ENCODE results near the gene AARS1. TPM values are rescaled to one million over a fixed set of nuclear protein-coding genes. Genes with fewer than 3 reads are reported as not detected.
A peak's percentile ranks its signal among the peaks of the same experiment; 100 is the strongest.
"Not testable (repeated sequence)": the region's sequence is repeated elsewhere in the genome, so short reads cannot be mapped to it uniquely, and the experiment has no call there.

The AARS1 gene
- total and polyA plus RNA-seq, 4 donors, result 53.7 to 121 (median 64.0) TPM

- not testable (repeated sequence) for H3K4me3 ChIP-seq (ENCODE audit: low read depth in 1 of 3, low read length in 3 of 3); H3K36me3 ChIP-seq (ENCODE audit: control insufficient read depth in 4 of 4, insufficient read depth in 3 of 4, low read depth in 1 of 4, low read length in 3 of 4); DNase-seq (ENCODE audit: low spot score); H3K27me3 ChIP-seq (ENCODE audit: control insufficient read depth in 4 of 4, insufficient read depth in 4 of 4, low read length in 3 of 4); H3K9me3 ChIP-seq (ENCODE audit: control insufficient read depth in 4 of 4, low read length in 3 of 4); H3K9ac ChIP-seq (ENCODE audit: low read depth in 1 of 2, low read length in 2 of 2)
- Histone ChIP-seq H3K27ac (ENCODE audit: low read depth in 1 of 2, low read length in 2 of 2) (peak overlapping the region in 1 of 2 donors; percentile 25), H3K4me1 (ENCODE audit: control insufficient read depth in 4 of 4, insufficient read depth in 4 of 4, low read length in 3 of 4) (peaks cover 0 to 12% (median 3%) of the 10 kb centered on the region in 4 donors)
- TF ChIP-seq RXRA (IDR thresholded peaks at IDR 0.05), result peak; percentile 52 to 57
- peak; percentile 66 to 68 for TF ChIP-seq HNF4A (conservative IDR thresholded peaks at IDR 0.05)
Measured at GRCh38 chr16:70226024-70226423, 63.3 kb downstream of the AARS1 start.

- H3K36me3 ChIP-seq (ENCODE audit: control insufficient read depth in 4 of 4, insufficient read depth in 3 of 4, low read depth in 1 of 4, low read length in 3 of 4); H3K9ac ChIP-seq (ENCODE audit: low read depth in 1 of 2, low read length in 2 of 2); H3K27ac ChIP-seq (ENCODE audit: low read depth in 1 of 2, low read length in 2 of 2); H3K9me3 ChIP-seq (ENCODE audit: control insufficient read depth in 4 of 4, low read length in 3 of 4); DNase-seq (ENCODE audit: low spot score); H3K27me3 ChIP-seq (ENCODE audit: control insufficient read depth in 4 of 4, insufficient read depth in 4 of 4, low read length in 3 of 4); H3K4me3 ChIP-seq (ENCODE audit: low read depth in 1 of 3, low read length in 3 of 3): not testable (repeated sequence)
- 84% methylated on average over 4 of the region's 4 CpGs for WGBS
- H3K4me1 ChIP-seq (ENCODE audit: control insufficient read depth in 4 of 4, insufficient read depth in 4 of 4, low read length in 3 of 4), result peaks cover 0 to 12% (median 3%) of the 10 kb centered on the region in 4 donors
Measured at GRCh38 chr16:70225430-70225829, 63.9 kb downstream of the AARS1 start.

DNA sequence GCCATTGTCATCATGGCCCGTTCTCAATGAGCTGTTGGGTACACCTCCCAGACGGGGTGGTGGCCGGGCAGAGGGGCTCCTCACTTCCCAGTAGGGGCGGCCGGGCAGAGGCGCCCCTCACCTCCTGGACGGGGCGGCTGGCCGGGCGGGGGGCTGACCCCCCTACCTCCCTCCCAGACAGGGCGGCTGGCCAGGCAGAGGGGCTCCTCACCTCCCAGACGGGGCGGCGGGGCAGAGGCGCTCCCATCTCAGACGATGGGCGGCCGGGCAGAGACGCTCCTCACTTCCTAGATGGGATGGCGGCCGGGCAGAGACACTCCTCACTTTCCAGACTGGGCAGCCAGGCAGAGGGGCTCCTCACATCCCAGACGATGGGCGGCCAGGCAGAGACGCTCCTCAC is 64.7 kb downstream of the AARS1 start:
- 98% methylated on average over 19 of the region's 24 CpGs for WGBS
- H3K9ac ChIP-seq (ENCODE audit: low read depth in 1 of 2, low read length in 2 of 2); H3K36me3 ChIP-seq (ENCODE audit: control insufficient read depth in 4 of 4, insufficient read depth in 3 of 4, low read depth in 1 of 4, low read length in 3 of 4); H3K27me3 ChIP-seq (ENCODE audit: control insufficient read depth in 4 of 4, insufficient read depth in 4 of 4, low read length in 3 of 4); H3K4me3 ChIP-seq (ENCODE audit: low read depth in 1 of 3, low read length in 3 of 3); DNase-seq (ENCODE audit: low spot score); H3K9me3 ChIP-seq (ENCODE audit: control insufficient read depth in 4 of 4, low read length in 3 of 4); H3K27ac ChIP-seq (ENCODE audit: low read depth in 1 of 2, low read length in 2 of 2): not testable (repeated sequence)
- H3K4me1 ChIP-seq (ENCODE audit: control insufficient read depth in 4 of 4, insufficient read depth in 4 of 4, low read length in 3 of 4), result peaks cover 0 to 12% (median 3%) of the 10 kb centered on the region in 4 donors

- not testable (repeated sequence) for H3K4me3 ChIP-seq (ENCODE audit: low read depth in 1 of 3, low read length in 3 of 3); H3K9ac ChIP-seq (ENCODE audit: low read depth in 1 of 2, low read length in 2 of 2); H3K27me3 ChIP-seq (ENCODE audit: control insufficient read depth in 4 of 4, insufficient read depth in 4 of 4, low read length in 3 of 4); H3K9me3 ChIP-seq (ENCODE audit: control insufficient read depth in 4 of 4, low read length in 3 of 4); H3K36me3 ChIP-seq (ENCODE audit: control insufficient read depth in 4 of 4, insufficient read depth in 3 of 4, low read depth in 1 of 4, low read length in 3 of 4); H3K27ac ChIP-seq (ENCODE audit: low read depth in 1 of 2, low read length in 2 of 2); DNase-seq (ENCODE audit: low spot score)
- 27% methylated on average over 1 of the region's 3 CpGs for whole genome bisulfite sequencing
- H3K4me1 ChIP-seq (ENCODE audit: control insufficient read depth in 4 of 4, insufficient read depth in 4 of 4, low read length in 3 of 4), result peaks cover 0 to 12% (median 3%) of the 10 kb centered on the region in 4 donors
- TF ChIP-seq HNF4A (conservative IDR thresholded peaks at IDR 0.05), result peak; percentile 47 to 59
Measured at GRCh38 chr16:70223971-70224513, 65.3 kb downstream of the AARS1 start.

DNA sequence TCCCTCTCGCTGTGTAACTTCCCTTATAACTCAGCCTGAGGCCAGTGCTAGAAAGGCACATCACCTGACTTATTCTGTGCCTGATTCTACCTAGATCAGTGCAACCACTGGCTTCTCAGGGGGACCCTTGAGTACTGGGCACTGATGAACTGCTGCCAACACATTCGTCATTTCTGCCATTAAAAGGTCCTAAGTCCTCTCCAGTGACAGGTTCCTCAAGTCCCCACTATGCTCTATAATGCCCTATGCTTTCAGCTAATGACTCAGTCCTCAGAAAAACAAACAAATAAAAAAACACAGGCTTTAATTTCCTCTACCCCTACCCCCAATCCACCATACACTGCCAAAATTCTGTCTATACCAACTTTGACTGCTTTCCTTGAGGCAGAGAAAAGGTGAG is 66.1 kb downstream of the AARS1 start:
- not testable (repeated sequence) for DNase-seq (ENCODE audit: low spot score); H3K4me3 ChIP-seq (ENCODE audit: low read depth in 1 of 3, low read length in 3 of 3); H3K9me3 ChIP-seq (ENCODE audit: control insufficient read depth in 4 of 4, low read length in 3 of 4); H3K9ac ChIP-seq (ENCODE audit: low read depth in 1 of 2, low read length in 2 of 2); H3K36me3 ChIP-seq (ENCODE audit: control insufficient read depth in 4 of 4, insufficient read depth in 3 of 4, low read depth in 1 of 4, low read length in 3 of 4); H3K27me3 ChIP-seq (ENCODE audit: control insufficient read depth in 4 of 4, insufficient read depth in 4 of 4, low read length in 3 of 4)
- H3K4me1 ChIP-seq (ENCODE audit: control insufficient read depth in 4 of 4, insufficient read depth in 4 of 4, low read length in 3 of 4), result peaks cover 0 to 12% (median 3%) of the 10 kb centered on the region in 4 donors
- 20% methylated on average over 1 of the region's 2 CpGs for WGBS
- H3K27ac ChIP-seq (ENCODE audit: low read depth in 1 of 2, low read length in 2 of 2), result peak overlapping the region in 1 of 2 donors; percentile 25

- H3K4me3 ChIP-seq (ENCODE audit: low read depth in 1 of 3, low read length in 3 of 3); H3K36me3 ChIP-seq (ENCODE audit: control insufficient read depth in 4 of 4, insufficient read depth in 3 of 4, low read depth in 1 of 4, low read length in 3 of 4); H3K9ac ChIP-seq (ENCODE audit: low read depth in 1 of 2, low read length in 2 of 2); DNase-seq (ENCODE audit: low spot score); H3K27me3 ChIP-seq (ENCODE audit: control insufficient read depth in 4 of 4, insufficient read depth in 4 of 4, low read length in 3 of 4); H3K9me3 ChIP-seq (ENCODE audit: control insufficient read depth in 4 of 4, low read length in 3 of 4): not testable (repeated sequence)
- H3K27ac ChIP-seq (ENCODE audit: low read depth in 1 of 2, low read length in 2 of 2), result peak overlapping the region in 1 of 2 donors; percentile 25
- peaks cover 0 to 12% (median 3%) of the 10 kb centered on the region in 4 donors for H3K4me1 ChIP-seq (ENCODE audit: control insufficient read depth in 4 of 4, insufficient read depth in 4 of 4, low read length in 3 of 4)
- 41% methylated on average over 2 of the region's 2 CpGs for WGBS
Measured at GRCh38 chr16:70222574-70222973, 66.7 kb downstream of the AARS1 start.

DNA sequence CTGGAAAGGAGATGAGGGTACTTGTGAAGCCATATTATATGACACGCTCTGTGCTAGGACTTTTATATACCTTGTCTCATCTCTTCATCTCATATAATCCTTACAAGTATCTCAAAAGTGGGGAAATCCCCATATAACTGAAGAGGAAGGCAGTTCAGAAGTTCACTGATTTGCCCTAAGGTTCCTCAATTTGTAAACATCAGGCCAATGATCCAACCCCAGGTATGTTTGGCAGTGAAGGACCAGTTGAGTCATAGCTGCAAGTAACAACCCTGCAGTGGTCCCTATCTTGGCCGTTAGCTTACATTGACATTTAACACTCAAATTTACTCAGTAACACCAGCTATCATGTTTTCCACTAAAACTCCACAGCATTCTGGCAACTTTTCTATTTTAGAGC is 70.7 kb downstream of the AARS1 start:
- not testable (repeated sequence) for H3K36me3 ChIP-seq (ENCODE audit: control insufficient read depth in 4 of 4, insufficient read depth in 3 of 4, low read depth in 1 of 4, low read length in 3 of 4); H3K9ac ChIP-seq (ENCODE audit: low read depth in 1 of 2, low read length in 2 of 2); H3K27me3 ChIP-seq (ENCODE audit: control insufficient read depth in 4 of 4, insufficient read depth in 4 of 4, low read length in 3 of 4); H3K9me3 ChIP-seq (ENCODE audit: control insufficient read depth in 4 of 4, low read length in 3 of 4); DNase-seq (ENCODE audit: low spot score); H3K27ac ChIP-seq (ENCODE audit: low read depth in 1 of 2, low read length in 2 of 2); H3K4me1 ChIP-seq (ENCODE audit: control insufficient read depth in 4 of 4, insufficient read depth in 4 of 4, low read length in 3 of 4); H3K4me3 ChIP-seq (ENCODE audit: low read depth in 1 of 3, low read length in 3 of 3)
- 80% methylated on average over 2 of the region's 2 CpGs for WGBS

DNA sequence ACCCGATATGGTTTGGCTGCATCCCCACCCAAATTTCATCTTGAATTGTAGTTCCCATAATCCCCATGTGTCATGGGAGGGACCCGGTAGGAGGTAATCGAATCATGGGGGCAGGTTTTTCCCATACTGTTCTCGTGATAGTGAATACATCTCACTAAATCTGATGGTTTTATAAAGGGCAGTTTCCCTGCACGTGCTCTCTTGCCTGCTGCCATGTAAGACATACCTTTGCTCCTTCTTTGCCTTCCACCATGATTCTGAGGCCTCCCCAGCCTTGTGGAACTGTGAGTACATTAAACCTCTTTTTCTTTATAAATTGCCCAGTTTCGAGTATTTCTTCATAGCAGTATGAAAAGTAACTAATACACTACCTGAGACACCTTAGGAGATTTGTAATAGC is 82.9 kb downstream of the AARS1 start:
- 96% methylated on average over 6 of the region's 6 CpGs for WGBS
- not testable (repeated sequence) for DNase-seq (ENCODE audit: low spot score); H3K9ac ChIP-seq (ENCODE audit: low read depth in 1 of 2, low read length in 2 of 2); H3K4me3 ChIP-seq (ENCODE audit: low read depth in 1 of 3, low read length in 3 of 3); H3K4me1 ChIP-seq (ENCODE audit: control insufficient read depth in 4 of 4, insufficient read depth in 4 of 4, low read length in 3 of 4); H3K27ac ChIP-seq (ENCODE audit: low read depth in 1 of 2, low read length in 2 of 2); H3K36me3 ChIP-seq (ENCODE audit: control insufficient read depth in 4 of 4, insufficient read depth in 3 of 4, low read depth in 1 of 4, low read length in 3 of 4); H3K27me3 ChIP-seq (ENCODE audit: control insufficient read depth in 4 of 4, insufficient read depth in 4 of 4, low read length in 3 of 4); H3K9me3 ChIP-seq (ENCODE audit: control insufficient read depth in 4 of 4, low read length in 3 of 4)
